HG03432 (cell line): ENCODE results near the gene TOMM70.
A peak's percentile ranks its signal among the peaks of the same experiment; 100 is the strongest.

Experiments used
- ATAC-seq: cut with Tn5 transposase; IDR thresholded peaks from one replicate; pipeline ENCODE4 v1.9.1; 2021; ENCODE audit warnings: mild to moderate bottlenecking, moderate library complexity; ENCODE audit not compliant: unreplicated experiment

TOMM70 gene

GRCh38 chr3:100411091-100411982, 10.4 kb upstream of the TOMM70 start:
- no peak for ATAC-seq

- ATAC-seq, result no peak
Observed at GRCh38 chr3:100407977-100408532, 7.2 kb upstream of the TOMM70 start.

GRCh38 chr3:100407164-100407563, 6.3 kb upstream of the TOMM70 start:
- ATAC-seq, result no peak

GRCh38 chr3:100404250-100404548, 3.3 kb upstream of the TOMM70 start:
- no peak for ATAC-seq

GRCh38 chr3:100403362-100404249, 2.7 kb upstream of the TOMM70 start:
- ATAC-seq, result no peak

GRCh38 chr3:100402891-100403290, 2.0 kb upstream of the TOMM70 start:
- no peak for ATAC-seq

GRCh38 chr3:100402256-100402655, 1.4 kb upstream of the TOMM70 start:
- no peak for ATAC-seq

GRCh38 chr3:100401674-100402041, 769 bp upstream of the TOMM70 start:
- ATAC-seq, result peak; percentile 15

- peak; percentile 13 for ATAC-seq
Observed at GRCh38 chr3:100400419-100400779, 490 bp downstream of the TOMM70 start.

- ATAC-seq, result no peak
Observed at GRCh38 chr3:100399341-100400071, 1.4 kb downstream of the TOMM70 start.

- ATAC-seq, result no peak
Observed at GRCh38 chr3:100396967-100397366, 3.9 kb downstream of the TOMM70 start.

- no peak for ATAC-seq
Observed at GRCh38 chr3:100395679-100396431, 5.0 kb downstream of the TOMM70 start.

GRCh38 chr3:100389025-100389424, 11.9 kb downstream of the TOMM70 start:
- ATAC-seq, result no peak

GRCh38 chr3:100386437-100387074, 14.3 kb downstream of the TOMM70 start:
- no peak for ATAC-seq

- no peak for ATAC-seq
Observed at GRCh38 chr3:100384733-100385525, 16.0 kb downstream of the TOMM70 start.

- no peak for ATAC-seq
Observed at GRCh38 chr3:100376301-100376700, 24.6 kb downstream of the TOMM70 start.

GRCh38 chr3:100374521-100374920, 26.4 kb downstream of the TOMM70 start:
- ATAC-seq, result no peak

GRCh38 chr3:100370756-100371155, 30.1 kb downstream of the TOMM70 start:
- ATAC-seq, result no peak

GRCh38 chr3:100368441-100368840, 32.4 kb downstream of the TOMM70 start:
- no peak for ATAC-seq
